Measurements from ENCODE around the gene STIP1.

The STIP1 gene

DNA sequence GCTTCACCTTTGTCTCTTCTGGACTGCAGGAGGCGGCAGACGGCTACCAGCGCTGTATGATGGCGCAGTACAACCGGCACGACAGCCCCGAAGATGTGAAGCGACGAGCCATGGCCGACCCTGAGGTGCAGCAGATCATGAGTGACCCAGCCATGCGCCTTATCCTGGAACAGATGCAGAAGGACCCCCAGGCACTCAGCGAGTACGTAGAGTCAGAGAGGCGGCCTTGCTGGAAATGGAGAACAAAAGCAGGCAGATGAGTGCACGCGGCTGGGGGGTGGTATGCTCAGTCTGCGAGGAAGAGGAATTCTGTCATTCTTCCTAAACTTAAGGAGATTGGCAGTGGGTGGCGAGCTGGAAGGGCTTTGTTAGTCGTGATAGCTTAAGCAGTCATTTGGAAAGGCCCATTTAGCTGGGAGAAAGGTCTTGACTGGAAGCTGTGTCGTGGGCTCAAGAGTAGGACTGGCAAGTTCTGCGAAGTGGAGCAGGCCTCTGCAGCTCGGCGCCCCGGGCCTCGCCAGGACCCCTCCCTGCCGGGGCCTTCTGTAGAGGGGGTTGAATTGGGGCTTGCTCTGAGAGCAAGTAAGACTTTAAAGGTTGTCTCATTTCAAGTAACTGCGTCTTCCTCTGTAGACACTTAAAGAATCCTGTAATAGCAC, 17.6 kb downstream of the STIP1 start:
- FAIRE-seq: no peak

- FAIRE-seq: no peak
Measured at GRCh38 chr11:64204080-64204440, 18.1 kb downstream of the STIP1 start.

DNA sequence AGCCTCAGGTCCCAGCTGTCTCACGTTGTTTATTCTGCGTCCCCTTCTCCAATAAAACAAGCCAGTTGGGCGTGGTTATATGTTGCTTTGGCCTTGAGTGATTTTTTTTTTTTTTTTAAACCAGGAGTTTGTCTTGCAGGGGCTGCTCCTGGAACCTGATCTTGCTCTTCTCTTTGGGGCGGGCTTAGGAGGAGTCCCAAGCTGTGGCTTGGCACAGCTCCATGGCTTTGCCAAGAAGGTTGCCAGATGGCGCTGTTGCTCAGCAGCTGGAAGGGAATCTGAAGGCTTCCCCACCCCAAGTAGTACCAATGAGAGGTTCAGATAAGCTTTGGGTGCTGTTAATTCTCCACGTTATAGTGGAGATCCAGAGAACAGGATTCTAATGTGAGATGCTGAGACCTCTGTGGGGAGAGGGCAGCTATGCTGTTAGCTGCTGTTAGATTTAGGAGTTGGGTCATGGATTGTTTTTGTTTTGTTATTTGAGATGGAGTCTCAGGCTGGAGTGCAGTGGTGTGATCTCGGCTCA, 18.6 kb downstream of the STIP1 start:
- no peak for FAIRE-seq

- no peak for FAIRE-seq
Measured at GRCh38 chr11:64206457-64207255, 20.7 kb downstream of the STIP1 start, which contains the start of gene FERMT3. Gene FERMT3 (plus strand): TSS chr11:64206721. CDS start chr11:64207365, 644 bp downstream.

- no peak for FAIRE-seq
Measured at GRCh38 chr11:64207256-64208085, 21.5 kb downstream of the STIP1 start.

- FAIRE-seq: no peak
Measured at GRCh38 chr11:64208086-64208795, 22.3 kb downstream of the STIP1 start.

GRCh38 chr11:64208796-64209562, 23.0 kb downstream of the STIP1 start:
- FAIRE-seq: no peak

GRCh38 chr11:64209563-64209843, 23.5 kb downstream of the STIP1 start:
- no peak for FAIRE-seq

GRCh38 chr11:64210301-64211020, 24.5 kb downstream of the STIP1 start:
- no peak for FAIRE-seq

GRCh38 chr11:64211181-64211872, 25.4 kb downstream of the STIP1 start:
- FAIRE-seq: no peak

- FAIRE-seq: no peak
Measured at GRCh38 chr11:64216879-64217278, 30.9 kb downstream of the STIP1 start.

GRCh38 chr11:64218628-64219353, 32.8 kb downstream of the STIP1 start:
- no peak for FAIRE-seq

GRCh38 chr11:64219354-64219684, 33.3 kb downstream of the STIP1 start:
- no peak for FAIRE-seq

DNA sequence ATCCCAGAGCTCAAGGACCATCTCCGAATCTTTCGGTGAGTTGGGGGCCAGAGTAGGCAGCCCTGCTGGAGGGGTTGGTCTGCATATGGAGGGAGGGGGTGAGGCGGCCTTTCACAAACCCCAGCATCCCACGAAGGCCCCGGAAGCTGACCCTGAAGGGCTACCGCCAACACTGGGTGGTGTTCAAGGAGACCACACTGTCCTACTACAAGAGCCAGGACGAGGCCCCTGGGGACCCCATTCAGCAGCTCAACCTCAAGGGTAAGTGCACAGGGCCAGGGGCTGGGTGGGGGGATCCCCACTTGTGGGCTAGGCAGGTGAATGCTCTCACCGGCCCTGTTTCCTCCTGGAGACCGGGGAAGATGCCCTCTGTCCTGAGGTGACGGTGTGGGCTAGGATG, 33.8 kb downstream of the STIP1 start:
- FAIRE-seq: no peak

DNA sequence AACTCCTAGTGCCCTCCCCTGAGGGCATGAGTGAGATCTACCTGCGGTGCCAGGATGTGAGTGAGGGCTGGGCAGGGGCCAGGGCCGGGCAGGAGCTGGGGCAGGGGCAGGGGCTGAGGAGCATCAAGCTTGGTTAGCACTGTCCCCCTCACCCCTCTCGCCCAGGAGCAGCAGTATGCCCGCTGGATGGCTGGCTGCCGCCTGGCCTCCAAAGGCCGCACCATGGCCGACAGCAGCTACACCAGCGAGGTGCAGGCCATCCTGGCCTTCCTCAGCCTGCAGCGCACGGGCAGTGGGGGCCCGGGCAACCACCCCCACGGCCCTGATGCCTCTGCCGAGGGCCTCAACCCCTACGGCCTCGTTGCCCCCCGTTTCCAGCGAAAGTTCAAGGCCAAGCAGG, 34.3 kb downstream of the STIP1 start:
- FAIRE-seq: no peak

DNA sequence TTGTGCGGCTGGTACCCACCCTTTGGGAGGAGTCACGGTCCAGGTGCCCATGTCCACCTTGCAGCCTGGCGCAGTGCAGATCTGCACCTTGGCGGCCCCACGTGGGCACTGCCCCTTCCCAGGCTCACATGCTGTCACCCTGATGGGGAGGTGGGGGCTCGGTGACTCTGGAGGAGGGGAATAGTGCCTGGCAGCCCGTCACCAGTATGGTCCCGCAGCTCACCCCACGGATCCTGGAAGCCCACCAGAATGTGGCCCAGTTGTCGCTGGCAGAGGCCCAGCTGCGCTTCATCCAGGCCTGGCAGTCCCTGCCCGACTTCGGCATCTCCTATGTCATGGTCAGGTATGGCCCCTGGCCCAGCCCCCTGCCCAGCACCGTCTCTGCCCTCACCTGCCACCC, 34.8 kb downstream of the STIP1 start:
- no peak for FAIRE-seq

GRCh38 chr11:64222651-64223000, 36.7 kb downstream of the STIP1 start:
- no peak for FAIRE-seq

DNA sequence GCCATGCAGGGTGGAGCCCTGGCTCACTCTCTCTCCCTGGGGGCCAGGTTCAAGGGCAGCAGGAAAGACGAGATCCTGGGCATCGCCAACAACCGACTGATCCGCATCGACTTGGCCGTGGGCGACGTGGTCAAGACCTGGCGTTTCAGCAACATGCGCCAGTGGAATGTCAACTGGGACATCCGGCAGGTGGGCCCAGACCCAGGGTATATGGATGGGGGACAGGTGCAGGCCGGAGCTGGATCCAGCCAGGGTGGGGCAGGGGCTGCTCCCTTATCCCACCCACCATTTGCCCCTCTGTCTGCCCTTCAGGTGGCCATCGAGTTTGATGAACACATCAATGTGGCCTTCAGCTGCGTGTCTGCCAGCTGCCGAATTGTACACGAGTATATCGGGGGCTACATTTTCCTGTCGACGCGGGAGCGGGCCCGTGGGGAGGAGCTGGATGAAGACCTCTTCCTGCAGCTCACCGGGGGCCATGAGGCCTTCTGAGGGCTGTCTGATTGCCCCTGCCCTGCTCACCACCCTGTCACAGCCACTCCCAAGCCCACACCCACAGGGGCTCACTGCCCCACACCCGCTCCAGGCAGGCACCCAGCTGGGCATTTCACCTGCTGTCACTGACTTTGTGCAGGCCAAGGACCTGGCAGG, 37.2 kb downstream of the STIP1 start:
- no peak for FAIRE-seq

GRCh38 chr11:64224151-64224890, 38.4 kb downstream of the STIP1 start:
- FAIRE-seq: no peak
